A673 (cell line): ENCODE measurements around the gene SCN9A. TPM values are rescaled to one million over a fixed set of nuclear protein-coding genes. Genes with fewer than 3 reads are reported as not detected.

Experiments
- BruUV-seq: library from RNA; stranded (reverse); fragments of 400-500 nt; replicated peaks from 2 replicates; lab custom pipeline; 2021; lab: Mats Ljungman, UMichigan
- CTCF ChIA-PET: fragments of 300-600 bp; sonication (Branson Sonifier 250); formaldehyde crosslinking; loops from one replicate; lab custom pipeline; 2022; ENCODE audit warnings: antibody characterized with exemption; lab: Charles Lee
- POLR2A ChIA-PET: fragments of 300-600 bp; sonication (Branson Sonifier 250); formaldehyde crosslinking; loops from one replicate; lab custom pipeline; 2022; ENCODE audit warnings: antibody characterized with exemption; ENCODE audit not compliant: low non-redundant PET; lab: Charles Lee
- DNase-seq: peaks from one replicate; pipeline ENCODE4 v3.0.0-alpha.2; 2015; ENCODE audit warnings: low spot score
- H3K27ac ChIP-seq: fragments of 200-600 bp; sonication (generic); 2 replicates; pipeline ENCODE4 v1.5.1; 2016; ENCODE audit warnings: mixed run types, low read depth, mild to moderate bottlenecking, mixed read lengths, antibody characterized with exemption, low read length; ENCODE audit not compliant: poor library complexity, severe bottlenecking
- H3K27me3 ChIP-seq: fragments of 200-600 bp; sonication (generic); replicated peaks from 2 replicates; pipeline ENCODE4 v1.6.1; 2017; ENCODE audit warnings: mixed run types, low read depth, mild to moderate bottlenecking, mixed read lengths, antibody characterized with exemption, low read length; ENCODE audit not compliant: insufficient read depth, poor library complexity
- H3K36me3 ChIP-seq: fragments of 200-600 bp; sonication (generic); 2 replicates; pipeline ENCODE4 v1.6.1; 2016; ENCODE audit warnings: mixed run types, mild to moderate bottlenecking, mixed read lengths, antibody characterized with exemption, low read length; ENCODE audit not compliant: insufficient read depth, poor library complexity, severe bottlenecking
- H3K4me1 ChIP-seq: fragments of 200-600 bp; sonication (generic); 2 replicates; pipeline ENCODE4 v1.6.1; 2017; ENCODE audit warnings: mixed run types, mild to moderate bottlenecking, mixed read lengths, antibody characterized with exemption, low read length; ENCODE audit not compliant: insufficient read depth, poor library complexity, severe bottlenecking
- H3K4me3 ChIP-seq: fragments of 200-600 bp; sonication (generic); 2 replicates; pipeline ENCODE4 v1.5.1; 2016; ENCODE audit warnings: low read depth, mixed run types, mild to moderate bottlenecking, mixed read lengths, low read length; ENCODE audit not compliant: poor library complexity, severe bottlenecking
- H3K9me3 ChIP-seq: fragments of 200-600 bp; sonication (generic); 2 replicates; pipeline ENCODE4 v1.6.1; 2016; ENCODE audit warnings: mixed run types, low read depth, mild to moderate bottlenecking, mixed read lengths, antibody characterized with exemption, low read length; ENCODE audit not compliant: poor library complexity, severe bottlenecking
- CTCF ChIP-seq: fragments of 300-800, 200-600 bp; sonication (generic); conservative IDR thresholded peaks from 2 replicates; pipeline ENCODE4 v1.5.1; 2017; ENCODE audit warnings: low read depth, mild to moderate bottlenecking, antibody characterized with exemption, low read length, moderate library complexity, mixed read lengths
- EZH2 ChIP-seq: fragments of 200-600 bp; sonication (generic); IDR thresholded peaks from 2 replicates; pipeline ENCODE4 v1.6.1; 2017; ENCODE audit warnings: borderline replicate concordance, low read depth, mild to moderate bottlenecking, mixed read lengths, antibody characterized with exemption, low read length; ENCODE audit not compliant: poor library complexity, severe bottlenecking
- intact Hi-C: fragments of 100-400 bp; cut with micrococcal nuclease; formaldehyde crosslinking; loops from one replicate; pipeline ENCODE4 v1.10.0; 2022; ENCODE audit not compliant: unreplicated experiment
- total RNA-seq: library from RNA; stranded (reverse); gene quantifications from 2 replicates; pipeline ENCODE4 v1.2.3, GENCODE V29; 2021

SCN9A gene
- total RNA-seq, 1 experiment from 2014 or later, result 3.5 TPM

GRCh38 chr2:166393008-166393407 is 17.3 kb upstream of the SCN9A start:
- Histone ChIP-seq H3K4me1 (no peaks in the 10 kb centered on the region), H3K36me3 (no peaks in the 10 kb centered on the region), H3K27ac (no peak overlapping the region), H3K4me3 (no peak overlapping the region), H3K27me3 (no peaks in the 10 kb centered on the region), H3K9me3 (no peaks in the 10 kb centered on the region)
- no peak for DNase-seq
- BruUV-seq, result no TSS peak
- ChIA-PET POLR2A (no interaction called here), CTCF (no interaction called here)
- intact Hi-C loops, result no loop called here
- TF ChIP-seq EZH2 (no peak), CTCF (no peak)

GRCh38 chr2:166388481-166389070 is 12.8 kb upstream of the SCN9A start:
- ChIA-PET POLR2A (no interaction called here), CTCF (no interaction called here)
- intact Hi-C loops, result no loop called here

GRCh38 chr2:166385313-166385712 is 9.6 kb upstream of the SCN9A start:
- no peaks in the 10 kb centered on the region for H3K9me3 ChIP-seq
- intact Hi-C loops, result no loop called here
- ChIA-PET POLR2A (no interaction called here), CTCF (interaction anchor here (1.2 kb wide), 1 partner anchor 24 kb away, joined by 4 read pairs; no protein-coding TSS in a partner anchor)
- no peaks in the 10 kb centered on the region for H3K4me1 ChIP-seq
- H3K4me3 ChIP-seq, result no peak overlapping the region
- no peak overlapping the region for H3K27ac ChIP-seq
- no peak for TF ChIP-seq CTCF
- no peak for TF ChIP-seq EZH2
- DNase-seq, result no peak
- BruUV-seq, result no TSS peak
- no peaks in the 10 kb centered on the region for H3K27me3 ChIP-seq
- H3K36me3 ChIP-seq, result no peaks in the 10 kb centered on the region

More at GRCh38 chr2:166388481-166389070, 12.8 kb upstream of the SCN9A start:
- no peak overlapping the region for H3K4me3 ChIP-seq
- H3K9me3 ChIP-seq, result no peaks in the 10 kb centered on the region
- H3K27ac ChIP-seq, result no peak overlapping the region
- TF ChIP-seq CTCF (no peak), EZH2 (no peak)
- no peaks in the 10 kb centered on the region for H3K36me3 ChIP-seq
- H3K4me1 ChIP-seq, result no peaks in the 10 kb centered on the region
- no TSS peak for BruUV-seq
- DNase-seq, result no peak
- no peaks in the 10 kb centered on the region for H3K27me3 ChIP-seq
